Lower leg skin (tissue), 3 donors: ENCODE results near the gene SLC8A1.

Source experiments
- POLR2A ChIP-seq, 2 donors: fragments of 450-650 bp; IDR thresholded peaks; one replicate each; pipeline ENCODE4 v1.6.1; 2016 to 2017; ENCODE audit warnings: antibody characterized with exemption in 2 of 2, mild to moderate bottlenecking in 1 of 2, moderate library complexity in 1 of 2
- TF ChIP-seq, protein P1 (sequence below), 3 donors: fragments of 450-650 bp; IDR thresholded peaks; one replicate each; pipeline ENCODE4 v1.5.1; 2016; ENCODE audit warnings: antibody characterized with exemption in 3 of 3, mild to moderate bottlenecking in 3 of 3, moderate library complexity in 2 of 3

DNA sequence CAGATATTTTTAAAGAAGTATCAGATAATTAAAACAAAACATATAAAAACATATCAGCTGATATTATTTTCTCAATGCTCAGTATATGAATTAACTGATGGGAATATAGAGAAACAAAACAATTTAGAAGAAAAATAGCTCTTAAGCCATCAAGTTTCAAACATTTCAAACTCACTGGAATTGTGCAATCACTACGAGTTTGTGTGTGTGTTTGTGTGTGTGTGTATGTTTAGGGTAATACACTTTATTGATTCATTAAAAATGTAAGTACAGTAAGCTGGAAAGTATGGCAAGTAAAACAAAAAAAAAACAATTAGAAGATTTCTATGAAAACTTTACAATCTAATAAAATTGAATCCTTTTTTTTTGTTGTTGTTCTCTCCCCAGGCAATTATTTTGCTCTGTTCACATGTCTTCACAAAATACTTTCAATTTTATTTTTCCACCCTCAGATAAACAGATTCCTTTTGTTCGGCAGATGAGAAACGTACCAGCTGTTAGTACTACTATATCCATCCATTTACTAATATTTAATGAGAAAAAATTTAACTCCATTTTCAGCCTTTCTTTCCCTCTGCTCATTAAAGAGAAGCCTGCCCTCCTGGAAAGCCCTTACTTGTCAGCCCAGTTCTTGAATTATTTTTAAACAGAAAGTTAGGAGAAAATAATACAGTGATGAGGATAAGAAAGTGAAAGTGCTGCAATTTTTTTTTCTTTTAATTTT, 87.6 kb downstream of the SLC8A1 start:
- TF ChIP-seq POLR2A (IDR thresholded peaks at IDR 0.05): no peak
- TF ChIP-seq, protein P1, sequence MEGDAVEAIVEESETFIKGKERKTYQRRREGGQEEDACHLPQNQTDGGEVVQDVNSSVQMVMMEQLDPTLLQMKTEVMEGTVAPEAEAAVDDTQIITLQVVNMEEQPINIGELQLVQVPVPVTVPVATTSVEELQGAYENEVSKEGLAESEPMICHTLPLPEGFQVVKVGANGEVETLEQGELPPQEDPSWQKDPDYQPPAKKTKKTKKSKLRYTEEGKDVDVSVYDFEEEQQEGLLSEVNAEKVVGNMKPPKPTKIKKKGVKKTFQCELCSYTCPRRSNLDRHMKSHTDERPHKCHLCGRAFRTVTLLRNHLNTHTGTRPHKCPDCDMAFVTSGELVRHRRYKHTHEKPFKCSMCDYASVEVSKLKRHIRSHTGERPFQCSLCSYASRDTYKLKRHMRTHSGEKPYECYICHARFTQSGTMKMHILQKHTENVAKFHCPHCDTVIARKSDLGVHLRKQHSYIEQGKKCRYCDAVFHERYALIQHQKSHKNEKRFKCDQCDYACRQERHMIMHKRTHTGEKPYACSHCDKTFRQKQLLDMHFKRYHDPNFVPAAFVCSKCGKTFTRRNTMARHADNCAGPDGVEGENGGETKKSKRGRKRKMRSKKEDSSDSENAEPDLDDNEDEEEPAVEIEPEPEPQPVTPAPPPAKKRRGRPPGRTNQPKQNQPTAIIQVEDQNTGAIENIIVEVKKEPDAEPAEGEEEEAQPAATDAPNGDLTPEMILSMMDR (IDR thresholded peaks at IDR 0.05): no peak
